Activated T-helper 1 cell treated with anti-CD3 and anti-CD28 coated beads, Interleukin-2, amount 50 U/mL, for 16 hours (primary cell): ENCODE measurements around the gene OR2AT4.
A peak's percentile ranks its signal among the peaks of the same experiment; 100 is the strongest.
"Not testable (repeated sequence)": the region's sequence is repeated elsewhere in the genome, so short reads cannot be mapped to it uniquely, and the experiment has no call there.

ENCODE experiments used
- DNase-seq, 2 donors: peaks; one replicate each; pipeline ENCODE4 v3.0.0-alpha.2; 2020; ENCODE audit warnings: low read depth in 1 of 2, low spot score in 1 of 2

The OR2AT4 gene

DNA sequence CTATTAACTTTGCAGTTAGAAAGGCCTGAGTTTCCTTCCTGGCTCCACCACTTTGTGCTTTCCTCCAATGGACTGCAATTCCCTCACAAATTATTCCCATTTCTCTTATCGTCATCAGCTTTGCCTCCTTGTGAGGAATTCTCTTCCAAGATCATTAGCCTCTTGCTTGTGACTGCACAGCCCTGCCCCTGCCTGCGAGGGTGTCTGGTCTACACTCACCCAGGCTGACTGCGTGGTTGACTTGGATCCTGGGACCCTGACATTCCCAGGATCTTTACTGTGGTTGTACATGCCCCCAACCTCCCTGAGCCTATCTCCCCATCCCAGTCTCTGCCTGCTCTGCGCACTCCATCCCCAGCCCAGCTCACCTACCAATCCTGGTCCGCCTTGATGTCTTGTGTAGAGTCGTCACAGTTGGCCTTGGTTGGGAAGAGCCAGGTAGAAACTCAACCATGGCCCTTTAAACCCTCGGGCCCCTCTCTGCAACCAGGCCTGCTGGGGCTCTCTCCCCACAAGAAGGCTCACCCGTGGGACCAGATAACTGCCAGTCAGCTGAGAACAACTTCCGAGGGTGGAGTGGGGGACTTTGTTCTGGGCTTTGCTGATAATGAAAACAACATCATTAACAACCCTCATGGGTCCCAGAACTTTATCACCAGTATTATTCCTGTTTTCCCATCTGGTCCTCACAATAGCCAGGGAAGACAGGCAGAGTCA, at the start of gene OR2AT4:
Gene OR2AT4 (minus strand): TSS at position 421 of the 717 bp plus-strand sequence.
- DNase-seq, result no peak

- DNase-seq, result no peak
Observed at GRCh38 chr11:75145972-75146519, 49.4 kb upstream of the OR2AT4 start.

DNA sequence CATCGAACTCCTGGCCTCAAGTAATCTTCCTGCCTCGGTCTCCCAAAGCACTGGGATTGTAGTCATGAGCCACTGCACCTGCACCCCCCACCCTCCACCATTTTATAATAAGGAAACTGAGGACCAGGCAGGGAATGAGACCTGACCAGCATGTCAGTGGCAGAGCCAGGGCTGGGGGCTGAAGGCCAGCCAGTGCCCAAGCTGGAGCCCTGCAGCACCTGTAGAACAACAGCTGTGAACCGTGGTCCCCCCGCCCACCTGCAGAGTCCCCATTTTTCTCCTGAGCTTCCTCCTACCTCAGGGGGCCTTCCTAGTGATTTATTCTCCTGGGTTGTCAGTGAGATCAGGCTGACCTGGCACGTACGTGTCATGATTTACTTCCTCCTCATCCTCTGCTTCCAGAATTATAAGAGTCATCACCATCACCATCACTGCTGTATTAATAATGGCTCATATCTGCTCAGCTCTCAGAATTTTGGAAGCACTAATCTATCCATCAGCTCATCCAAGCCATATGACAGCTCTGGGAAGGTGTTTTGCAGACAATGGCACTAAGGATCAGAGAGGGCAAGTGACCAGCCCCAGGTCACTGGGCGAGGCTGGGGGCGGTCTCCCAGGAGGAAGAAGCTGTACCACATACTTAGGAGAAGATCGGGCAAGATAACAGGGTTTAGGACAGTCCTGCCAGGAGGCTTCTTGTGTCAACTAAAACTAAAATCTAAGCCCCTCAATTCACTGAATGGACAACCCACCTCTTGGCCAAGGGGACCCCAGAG, 48.7 kb upstream of the OR2AT4 start:
- no peak for DNase-seq

DNA sequence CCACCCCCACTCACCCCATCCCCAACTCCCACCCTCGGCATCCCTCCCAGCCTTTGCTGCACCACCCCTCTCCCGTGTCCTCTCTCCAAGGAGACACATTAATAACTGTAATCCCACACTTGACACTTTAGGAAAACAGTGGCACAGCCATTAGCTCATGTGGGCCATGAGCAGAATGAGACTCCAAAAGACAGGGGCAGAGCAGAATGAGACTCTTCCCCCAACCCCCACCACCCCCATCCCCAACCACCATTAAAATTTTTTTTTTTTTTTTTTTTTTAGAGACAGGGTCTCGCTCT, 48.0 kb upstream of the OR2AT4 start:
- DNase-seq, result no peak

DNA sequence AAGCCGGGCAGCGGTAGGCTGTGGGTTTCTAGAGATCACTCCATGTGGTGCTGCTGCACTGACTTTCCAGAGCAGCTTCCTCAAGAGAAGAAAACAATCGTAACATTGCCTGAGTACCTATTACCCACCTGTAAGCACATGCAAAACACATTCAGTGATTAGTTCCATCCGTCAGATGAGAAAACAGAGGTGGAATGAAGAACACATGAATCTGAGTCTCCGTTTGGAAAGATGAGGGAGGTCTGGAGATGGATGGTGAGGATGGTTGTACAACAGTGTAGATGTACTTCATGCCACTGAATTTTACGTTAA, 46.7 kb upstream of the OR2AT4 start:
- DNase-seq, result no peak

- peak; percentile 34 to 45 for DNase-seq
Observed at GRCh38 chr11:75142714-75143419, 46.2 kb upstream of the OR2AT4 start.

DNA sequence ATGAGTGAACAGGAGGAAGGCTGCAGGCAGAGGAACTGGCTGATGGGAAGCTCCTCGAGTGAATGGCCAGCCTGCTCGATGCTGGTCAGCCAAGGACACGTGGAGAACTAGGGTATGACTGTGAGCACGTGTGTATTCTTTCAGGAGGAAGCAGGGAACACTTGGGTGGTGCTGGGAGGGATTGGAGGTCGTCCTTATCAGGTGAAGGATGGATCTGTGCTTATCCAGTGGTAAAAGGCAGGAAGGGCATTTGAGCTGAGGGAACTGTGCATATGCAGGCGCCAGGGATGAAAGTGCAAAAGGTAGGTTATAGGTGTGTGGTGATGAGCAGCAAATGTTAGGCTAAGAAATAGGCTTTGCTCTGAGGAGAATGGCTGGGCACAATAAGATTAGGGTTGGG, 44.5 kb upstream of the OR2AT4 start:
- no peak for DNase-seq

GRCh38 chr11:75140269-75141138, 43.8 kb upstream of the OR2AT4 start:
- DNase-seq, result peak; percentile 62 to 69

GRCh38 chr11:75135651-75136050, 39.0 kb upstream of the OR2AT4 start:
- DNase-seq, result no peak

GRCh38 chr11:75135021-75135650, 38.5 kb upstream of the OR2AT4 start:
- no peak for DNase-seq

DNA sequence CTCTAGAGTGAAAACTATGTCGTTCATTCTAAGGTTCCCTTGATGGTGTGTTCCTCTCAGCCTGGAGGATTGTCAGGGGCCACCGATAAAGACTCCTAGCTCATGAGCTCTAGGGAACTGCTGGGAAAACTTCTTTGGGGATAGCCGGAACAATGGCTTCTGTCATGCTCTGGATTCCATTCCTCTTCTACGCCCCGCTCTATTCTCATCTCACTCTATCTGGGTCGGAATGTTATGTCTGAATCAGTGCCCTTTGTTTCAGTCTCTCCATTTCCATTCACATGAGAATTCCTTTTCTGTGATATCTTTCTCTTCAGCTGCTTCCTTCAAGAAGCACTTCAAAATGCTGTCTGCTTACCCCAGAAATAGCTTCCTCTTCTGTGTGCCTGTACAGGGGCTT, 37.3 kb upstream of the OR2AT4 start:
- no peak for DNase-seq

DNA sequence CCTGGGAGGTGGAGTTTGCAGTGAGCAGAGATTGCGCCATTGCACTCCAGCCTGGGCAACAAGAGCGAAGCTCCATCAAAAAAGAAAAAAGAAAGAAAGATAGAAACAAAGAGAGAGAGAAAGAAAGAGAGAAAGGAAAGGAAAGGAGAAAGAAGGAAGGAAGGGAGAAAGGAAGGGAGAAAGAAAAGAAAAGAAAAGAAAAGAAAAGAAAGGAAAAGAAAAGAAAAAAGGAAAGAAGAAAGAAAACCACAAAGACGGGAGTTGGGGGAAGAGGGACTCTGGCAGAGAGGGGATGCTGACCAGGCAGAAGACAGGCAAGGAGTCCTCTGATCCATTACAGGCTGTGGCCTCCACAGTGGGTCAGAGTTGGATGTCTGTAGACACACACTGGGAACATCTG, 35.4 kb upstream of the OR2AT4 start:
- DNase-seq, result no peak

DNA sequence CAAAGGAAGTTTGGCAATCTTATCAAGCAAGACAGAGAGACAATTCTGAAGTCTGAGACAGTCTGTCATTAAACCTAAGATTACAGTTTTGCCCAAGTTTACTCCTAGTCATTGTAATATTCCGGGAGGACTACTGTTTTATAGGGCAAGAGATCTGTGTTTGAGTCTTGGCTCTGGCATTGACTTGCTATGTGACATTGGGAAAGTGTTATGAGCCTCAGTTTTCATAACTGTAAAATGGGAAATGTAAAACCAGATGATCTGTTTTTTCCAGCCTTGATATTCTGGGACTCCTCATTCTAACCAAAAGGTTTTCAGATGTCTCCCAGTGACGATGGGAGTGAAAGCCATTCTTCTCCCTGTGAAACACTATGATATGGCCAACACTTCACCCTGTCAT, 29.9 kb upstream of the OR2AT4 start:
- no peak for DNase-seq

- DNase-seq, result no peak
Observed at GRCh38 chr11:75118577-75118976, 21.9 kb upstream of the OR2AT4 start.

DNA sequence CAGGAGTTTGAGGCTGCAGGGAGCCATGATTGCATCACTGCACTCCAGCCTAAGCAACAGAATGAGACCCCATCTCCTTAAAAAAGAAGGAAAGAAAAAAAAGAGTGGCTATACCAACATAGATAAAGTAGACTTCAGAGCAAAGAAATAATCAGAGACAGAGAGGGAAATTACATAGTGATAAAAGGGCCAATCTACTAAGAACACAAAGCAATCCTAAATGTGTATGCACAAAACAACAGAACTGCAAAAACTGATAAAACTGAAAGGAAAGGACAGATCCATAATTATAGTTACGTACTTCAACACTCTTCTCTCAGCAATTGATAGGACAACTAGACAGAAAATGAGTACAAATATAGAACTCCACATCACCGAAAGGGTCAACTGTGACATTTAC, 17.8 kb upstream of the OR2AT4 start:
- DNase-seq, result no peak

- DNase-seq, result no peak
Observed at GRCh38 chr11:75113030-75113429, 16.4 kb upstream of the OR2AT4 start.

- no peak for DNase-seq
Observed at GRCh38 chr11:75112200-75112599, 15.5 kb upstream of the OR2AT4 start.

GRCh38 chr11:75107187-75107586, 10.5 kb upstream of the OR2AT4 start:
- no peak for DNase-seq

DNA sequence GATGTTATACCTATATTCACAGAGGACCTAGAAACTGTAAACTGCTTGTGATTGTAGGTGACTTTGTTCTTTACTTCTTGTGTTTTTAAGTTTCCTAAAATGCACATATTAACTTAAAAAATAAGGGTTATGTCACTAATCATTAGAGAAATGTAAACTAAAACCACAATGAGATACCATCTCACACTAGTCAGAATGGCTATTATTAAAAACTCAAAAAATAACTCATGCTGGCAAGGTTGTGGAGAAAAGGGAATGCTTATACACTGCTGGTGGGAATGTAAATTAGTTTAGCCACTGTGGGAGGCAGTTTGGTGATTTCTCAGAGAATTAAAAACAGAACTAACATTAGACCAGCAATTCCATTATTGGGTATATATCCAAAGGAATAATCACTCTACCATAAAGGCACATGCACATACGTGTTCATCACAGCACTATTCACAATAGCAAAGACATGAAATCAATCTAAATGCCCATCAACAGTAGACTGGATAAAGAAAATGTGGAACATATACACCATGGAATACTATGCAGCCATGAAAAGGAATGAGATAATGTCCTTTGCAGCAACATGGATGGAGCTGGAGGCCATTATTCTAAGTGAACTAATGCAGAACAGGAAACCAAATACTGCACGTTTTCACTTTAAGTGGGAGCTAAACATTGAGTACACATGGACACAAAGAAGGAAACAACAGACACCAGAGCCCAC, 9.4 kb upstream of the OR2AT4 start:
- DNase-seq, result not testable (repeated sequence)

DNA sequence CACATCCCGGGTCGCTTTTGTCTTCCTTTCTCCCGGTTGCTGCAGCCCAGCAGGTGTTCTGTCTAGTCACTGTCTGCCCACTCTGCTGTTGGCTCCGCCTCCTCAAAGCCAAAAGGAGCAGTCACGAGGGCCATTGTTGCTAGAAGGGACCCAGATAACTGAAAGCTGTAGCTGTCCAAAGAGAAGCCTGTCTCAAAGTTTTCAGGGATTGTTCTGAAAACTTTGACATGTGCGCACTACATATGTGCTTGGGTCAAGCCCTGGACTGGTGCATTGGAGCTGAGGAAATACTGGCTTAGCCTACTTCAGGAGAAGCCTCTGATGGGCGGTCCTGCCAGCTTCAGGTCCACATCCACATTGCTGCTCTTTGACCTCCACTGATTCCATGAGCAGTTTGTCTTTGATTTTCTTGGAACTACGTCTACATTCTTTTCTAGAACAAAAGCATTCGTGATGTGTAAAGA, 8.8 kb upstream of the OR2AT4 start:
- no peak for DNase-seq
